IPS DF 19.7 (cell line): ENCODE results near the gene ZDHHC14.
"Not testable (repeated sequence)": the region's sequence is repeated elsewhere in the genome, so short reads cannot be mapped to it uniquely, and the experiment has no call there.

ENCODE experiments used
- DNase-seq: peaks from one replicate; pipeline ENCODE4 v3.0.0-alpha.2; 2013; ENCODE audit warnings: low read depth, low spot score

ZDHHC14 gene

DNA sequence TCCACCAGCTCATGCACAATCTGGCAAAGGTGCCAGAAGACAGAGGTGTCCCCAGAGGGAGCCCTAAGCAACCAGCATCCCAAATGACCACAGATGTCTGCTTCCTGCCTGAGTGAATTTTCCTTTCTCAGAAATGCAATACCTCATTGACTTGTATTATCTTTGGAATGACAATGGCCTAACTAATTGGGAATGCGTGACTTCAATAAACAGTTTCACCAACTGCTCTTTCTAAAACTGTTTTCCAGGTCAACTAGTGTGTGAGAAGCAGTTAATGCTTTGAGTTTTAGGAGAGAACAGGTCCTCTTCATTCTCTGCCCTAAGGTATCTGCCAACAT is 333.1 kb downstream of the ZDHHC14 start:
- no peak for DNase-seq

DNA sequence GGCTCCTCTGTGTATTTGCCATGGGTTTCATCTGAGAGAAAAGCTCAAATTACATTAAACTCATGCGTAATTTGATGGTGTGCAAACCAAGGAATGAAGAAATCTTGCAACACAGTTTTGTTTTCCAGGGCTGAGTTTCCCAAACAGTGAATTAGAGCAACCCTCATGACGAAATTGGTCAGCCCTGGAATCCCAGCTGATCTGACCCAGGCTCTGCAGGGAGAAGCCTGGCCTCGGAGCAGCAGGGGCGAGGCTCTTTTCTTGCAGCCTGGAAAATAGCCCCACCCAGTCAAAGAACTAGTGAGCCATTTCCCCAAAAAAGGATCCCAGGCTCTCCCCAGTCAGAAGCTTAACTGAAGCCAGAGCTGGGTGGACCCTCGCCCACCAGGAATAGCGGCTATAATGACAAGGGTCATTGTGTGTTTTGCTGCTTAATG is 334.8 kb downstream of the ZDHHC14 start:
- no peak for DNase-seq

DNA sequence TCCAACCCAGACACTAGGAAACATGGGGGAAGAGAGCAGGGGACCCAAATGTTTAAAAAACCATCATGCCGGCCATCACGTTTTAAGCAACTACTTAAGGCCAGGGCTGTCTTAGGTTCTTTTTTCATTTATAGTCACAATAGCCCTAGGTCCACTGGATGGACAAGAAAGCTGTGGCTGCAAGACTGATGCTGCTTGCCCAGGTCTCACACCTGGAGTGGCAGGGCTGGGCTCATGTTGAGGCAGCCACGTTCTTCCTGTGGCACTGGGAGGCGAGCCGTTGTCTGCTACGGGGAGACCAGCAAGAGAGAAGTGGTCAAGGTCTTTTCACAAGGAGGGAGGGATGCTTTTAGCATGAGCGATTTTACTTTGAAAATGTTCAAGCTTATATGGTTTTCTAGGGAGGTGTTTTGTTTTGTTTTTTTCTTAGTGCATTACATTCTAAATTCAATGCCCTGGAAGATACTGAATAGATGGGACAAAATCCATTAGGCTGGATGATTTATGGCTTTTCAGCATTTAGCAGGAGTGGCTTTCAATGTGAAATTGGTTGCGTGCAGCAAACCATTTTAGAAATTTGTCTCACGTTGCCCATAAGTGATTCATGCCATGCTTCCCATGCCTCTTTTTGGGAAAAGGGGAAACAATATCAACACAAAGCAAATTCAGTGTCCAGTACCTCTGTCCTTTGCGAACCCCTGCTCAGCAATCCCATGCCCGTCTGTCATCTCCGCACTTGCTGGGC is 335.4 kb downstream of the ZDHHC14 start:
- DNase-seq: no peak

DNA sequence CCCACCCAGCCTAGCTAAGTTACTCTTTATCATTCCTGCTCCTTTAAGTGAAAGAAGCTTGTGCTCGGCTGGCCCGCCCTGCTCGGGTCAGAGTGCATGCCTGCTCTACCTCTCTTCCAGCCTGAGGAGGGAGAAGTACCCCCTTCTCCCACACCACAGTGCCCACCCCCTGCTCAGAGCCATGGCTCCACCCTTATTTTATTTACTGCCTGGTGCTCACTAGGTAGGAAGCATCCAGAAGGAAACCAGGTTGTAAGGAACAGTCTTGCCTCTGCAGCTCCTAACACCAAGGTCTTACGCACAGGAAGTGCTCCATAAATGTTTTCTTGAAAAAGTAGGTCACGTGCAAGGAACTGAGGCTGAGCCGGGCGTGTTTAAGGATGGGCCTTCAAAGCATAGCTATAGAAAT is 336.4 kb downstream of the ZDHHC14 start:
- no peak for DNase-seq

DNA sequence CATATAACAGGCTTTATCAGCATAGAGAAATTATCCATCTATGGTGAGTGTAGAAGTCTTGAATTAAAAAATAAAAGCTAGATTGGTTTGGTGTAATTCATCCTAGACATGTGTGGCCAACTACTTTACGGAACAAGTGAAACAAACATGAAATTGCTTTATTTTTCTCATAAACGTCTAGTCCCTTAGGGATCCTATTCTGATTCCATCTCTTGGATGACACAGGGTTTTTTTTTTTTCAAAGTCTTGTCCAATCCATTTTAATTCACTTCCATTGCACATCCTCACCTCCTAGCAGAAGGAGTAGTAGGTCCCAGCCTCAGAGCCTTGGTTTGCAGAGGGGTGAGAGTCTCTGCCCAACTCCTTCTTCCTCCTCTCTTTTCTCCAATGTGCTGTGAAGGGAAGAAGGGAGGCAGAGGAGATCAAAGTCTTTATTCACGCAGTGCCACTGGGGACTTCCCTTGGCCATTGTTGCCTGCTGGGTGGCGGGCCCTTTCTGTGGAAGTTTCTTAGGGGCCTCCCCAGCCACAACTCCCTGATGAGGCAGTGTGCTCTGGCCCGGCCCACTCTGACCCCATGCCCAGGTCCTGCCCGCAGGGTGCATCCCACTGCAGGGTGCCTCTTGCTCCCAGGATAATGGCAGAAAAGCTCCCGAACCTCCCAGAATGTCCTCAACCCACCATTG is 337.7 kb downstream of the ZDHHC14 start:
- no peak for DNase-seq

DNA sequence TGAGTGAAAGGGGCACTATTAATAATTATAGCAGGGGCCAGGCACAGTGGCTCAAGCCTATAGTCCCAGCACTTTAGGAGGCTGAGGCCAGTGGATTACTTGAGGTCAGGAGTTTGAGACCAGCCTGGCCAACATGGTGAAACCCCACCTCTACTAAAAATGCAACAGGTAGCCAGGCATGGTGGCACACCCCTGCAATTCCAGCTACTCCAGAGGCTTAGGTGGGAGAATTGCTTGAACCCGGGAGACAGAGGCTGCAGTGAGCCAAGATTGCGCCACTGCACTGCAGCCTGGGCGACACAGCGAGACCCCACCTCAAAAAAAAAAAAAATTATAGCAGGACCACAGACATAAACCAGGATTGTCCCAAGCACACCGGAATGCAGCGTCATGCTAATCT is 340.0 kb downstream of the ZDHHC14 start:
- DNase-seq: not testable (repeated sequence)

DNA sequence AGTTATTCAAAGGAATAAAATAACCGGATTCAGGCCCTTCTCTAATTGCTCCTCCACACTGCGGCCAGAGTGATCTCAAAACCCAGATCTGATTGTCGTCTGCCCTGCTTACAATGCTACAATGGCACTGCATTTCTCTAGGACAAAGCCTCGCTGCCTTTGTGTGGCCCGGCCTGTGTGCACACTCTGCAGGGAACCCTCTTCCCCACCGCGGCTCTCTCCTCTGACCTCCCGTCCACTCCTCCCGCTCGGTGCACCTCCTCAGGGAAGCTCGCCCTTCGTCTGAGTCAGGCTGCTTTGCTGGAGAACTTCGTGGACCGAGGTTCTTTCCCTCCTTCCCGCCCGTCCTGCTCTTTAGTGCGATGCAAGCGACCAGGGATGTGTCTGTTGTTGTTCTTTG is 340.4 kb downstream of the ZDHHC14 start:
- no peak for DNase-seq

DNA sequence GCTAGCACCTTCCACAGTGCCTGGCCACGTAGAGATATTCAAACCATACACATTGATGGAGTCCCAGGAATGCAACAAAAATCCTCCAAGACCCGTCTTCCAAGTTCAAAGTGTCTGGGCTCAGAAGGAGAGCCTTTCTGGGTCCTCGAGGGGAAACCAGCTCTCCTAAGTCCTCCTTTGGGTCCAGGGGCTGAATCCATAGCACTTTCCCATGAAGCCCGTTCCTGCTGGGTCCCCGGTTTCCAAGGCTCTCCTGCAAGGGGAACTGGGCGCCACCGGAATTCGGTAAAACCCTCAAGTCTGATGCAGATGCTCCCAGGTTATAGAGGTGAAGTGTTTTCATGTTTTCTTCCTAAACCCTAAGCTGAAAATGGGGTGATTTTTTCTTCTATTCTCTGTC is 340.8 kb downstream of the ZDHHC14 start:
- no peak for DNase-seq

DNA sequence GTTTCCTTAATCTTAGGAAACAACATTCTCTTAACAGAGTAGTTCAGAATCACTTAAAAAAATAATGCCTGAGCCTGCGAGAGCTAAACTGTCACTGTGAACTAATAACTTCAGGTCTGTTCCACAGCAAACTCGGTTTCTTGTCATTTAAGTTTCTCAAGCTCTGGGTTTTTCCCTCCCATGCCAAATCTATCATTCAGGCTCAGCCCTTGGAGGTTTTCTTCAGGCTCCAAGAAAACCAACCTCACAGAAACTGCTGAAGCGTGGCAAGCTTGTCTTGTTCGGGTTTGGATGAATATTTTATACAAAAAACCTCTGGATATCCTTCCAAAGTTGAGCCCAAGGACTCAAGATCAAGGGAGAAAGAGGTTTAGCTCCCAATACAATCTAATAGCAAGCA is 342.4 kb downstream of the ZDHHC14 start:
- DNase-seq: no peak

DNA sequence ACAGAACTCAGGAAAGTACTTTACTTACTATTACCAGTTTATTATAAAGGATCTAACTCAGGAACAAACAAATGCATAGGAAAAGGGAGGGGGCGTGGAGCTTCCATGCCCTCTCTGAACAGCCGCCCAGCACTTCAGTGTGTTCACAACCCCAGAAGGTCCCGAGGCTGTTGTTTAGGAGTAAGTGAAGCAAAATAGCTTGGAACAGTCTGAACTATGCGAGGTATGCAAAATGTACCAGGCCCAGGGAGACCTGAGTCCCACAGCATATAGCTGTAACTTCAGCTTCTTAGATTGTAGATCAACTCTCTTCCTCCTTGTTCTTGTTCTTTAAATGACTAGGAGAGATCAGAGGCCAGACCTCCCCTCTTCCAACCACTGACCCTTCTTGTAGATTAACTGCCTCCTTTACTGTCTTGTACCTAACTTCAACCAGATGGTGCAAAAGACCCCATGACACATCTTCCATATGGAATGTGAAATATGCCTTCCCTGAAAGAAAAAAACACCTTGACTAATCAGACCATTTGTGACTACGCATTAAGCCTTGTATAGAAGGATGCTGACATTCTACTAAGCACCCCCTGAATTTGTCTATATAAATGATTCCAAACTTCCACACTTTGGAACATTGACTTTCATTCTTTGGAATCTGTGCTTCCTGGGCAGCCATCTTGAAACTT is 343.3 kb downstream of the ZDHHC14 start:
- no peak for DNase-seq

DNA sequence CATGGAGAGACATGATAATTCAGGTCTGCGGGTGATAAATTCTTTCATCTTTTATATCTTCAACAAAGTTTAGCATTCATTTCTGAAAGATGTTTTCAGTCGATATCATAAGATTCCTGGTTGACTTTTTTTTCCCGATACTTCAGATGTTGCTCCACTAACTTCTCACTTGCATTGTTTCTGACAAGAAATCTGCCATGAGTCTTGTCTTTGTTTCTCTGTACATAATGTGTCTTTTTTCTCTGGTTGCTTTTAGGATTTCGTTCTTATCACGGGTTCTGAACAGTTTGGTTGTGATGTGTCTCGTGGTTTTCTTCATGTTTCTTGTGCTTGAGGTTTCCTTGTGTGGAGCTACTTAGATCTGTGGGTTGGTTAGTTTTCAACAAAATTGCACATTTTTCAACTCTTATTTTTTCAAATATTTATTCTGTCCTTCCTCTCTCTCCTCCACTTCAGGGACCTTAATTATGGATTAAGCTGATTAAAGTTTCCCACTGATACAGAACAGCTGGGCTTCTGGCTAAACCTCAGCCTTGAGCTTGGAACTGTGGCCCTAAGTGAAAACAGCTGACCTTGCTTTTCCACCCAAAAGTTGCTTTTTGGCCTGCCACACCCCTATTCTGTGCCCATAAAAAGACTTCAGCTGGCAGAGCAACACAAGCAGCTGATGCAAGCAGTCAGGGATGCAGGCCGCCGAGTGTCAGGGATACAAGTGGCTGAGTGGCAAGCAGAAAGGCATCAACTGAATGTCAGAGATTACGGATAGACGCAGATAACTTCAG is 344.2 kb downstream of the ZDHHC14 start:
- no peak for DNase-seq

DNA sequence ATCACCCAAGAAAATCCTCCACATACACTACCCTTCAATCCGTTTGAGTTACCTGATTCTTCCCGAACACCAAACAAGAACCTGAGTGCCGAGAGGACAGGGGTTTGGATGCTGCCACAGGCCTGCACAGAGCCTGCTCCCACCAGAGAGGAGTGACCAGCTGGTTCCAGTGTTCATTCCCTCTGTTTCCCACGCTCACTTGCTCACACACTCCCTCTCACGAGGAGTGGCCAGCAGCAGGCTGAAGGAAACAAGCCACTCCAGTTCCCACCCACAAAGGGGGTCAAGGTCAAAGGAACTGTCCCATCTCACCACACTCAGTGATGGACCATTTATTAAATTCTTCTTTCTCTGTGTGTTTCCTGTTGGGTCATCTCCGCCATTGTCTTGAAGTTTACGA is 344.8 kb downstream of the ZDHHC14 start:
- no peak for DNase-seq

DNA sequence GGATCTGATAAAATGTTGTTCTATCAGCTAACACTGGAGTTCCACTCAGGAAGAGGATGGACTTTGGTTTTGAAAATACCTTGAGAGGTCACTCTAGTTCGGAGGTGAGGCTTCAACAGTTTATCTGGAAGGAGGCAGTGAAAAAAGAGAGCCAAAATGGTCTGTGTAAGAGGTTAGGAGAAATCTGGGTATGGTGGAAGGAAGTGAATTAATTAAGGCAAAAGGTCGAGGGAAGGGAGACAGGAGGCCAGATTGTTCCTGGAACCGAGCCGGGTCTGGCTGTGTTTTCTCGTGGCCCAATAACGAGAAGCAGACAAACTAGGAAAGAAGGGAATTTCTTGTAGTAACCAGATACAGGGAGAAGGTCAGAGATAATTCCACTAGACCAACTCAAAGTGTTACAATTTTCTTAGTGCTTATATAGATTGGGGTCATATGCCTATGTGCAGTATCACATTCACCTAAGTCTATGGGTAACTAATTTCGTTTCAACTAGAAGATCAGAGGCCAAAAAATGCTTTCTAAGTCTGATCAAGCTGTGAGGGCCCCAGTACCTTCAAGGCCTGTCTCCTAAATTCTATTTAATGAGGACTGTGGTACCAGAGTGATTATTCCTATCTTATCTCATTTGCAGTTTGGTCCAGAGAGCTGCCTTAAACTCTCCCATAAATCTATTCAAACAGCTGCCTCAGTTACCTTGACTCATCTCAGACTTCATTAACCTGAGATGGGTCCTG is 346.1 kb downstream of the ZDHHC14 start:
- DNase-seq: no peak
